HG02642 (cell line): ENCODE data around the gene SLC25A22.

ENCODE experiments used
- ATAC-seq: cut with Tn5 transposase; IDR thresholded peaks from one replicate; pipeline ENCODE4 v1.9.1; 2021; ENCODE audit warnings: mild to moderate bottlenecking; ENCODE audit not compliant: unreplicated experiment, poor library complexity

The SLC25A22 gene

DNA sequence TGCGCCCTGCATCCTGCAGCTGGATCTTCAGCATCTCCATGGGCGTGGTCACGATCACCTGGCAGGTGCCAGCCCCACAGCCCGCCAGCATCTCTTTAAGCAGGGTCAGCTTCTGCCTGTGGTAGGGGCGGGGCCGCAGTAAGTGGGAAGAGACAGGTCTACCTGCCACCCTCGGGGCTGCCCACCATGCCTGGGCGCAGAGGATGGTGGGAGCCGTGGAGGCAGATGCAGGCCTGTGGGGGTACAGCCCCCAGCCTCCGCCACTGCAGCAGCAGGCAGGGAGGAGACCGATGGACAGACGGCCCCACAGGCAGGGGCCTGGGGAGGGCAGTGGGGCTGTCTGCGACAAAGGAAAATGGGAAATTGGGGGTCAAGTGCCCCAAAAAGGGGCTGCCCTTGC, 5.2 kb downstream of the SLC25A22 start:
- no peak for ATAC-seq

DNA sequence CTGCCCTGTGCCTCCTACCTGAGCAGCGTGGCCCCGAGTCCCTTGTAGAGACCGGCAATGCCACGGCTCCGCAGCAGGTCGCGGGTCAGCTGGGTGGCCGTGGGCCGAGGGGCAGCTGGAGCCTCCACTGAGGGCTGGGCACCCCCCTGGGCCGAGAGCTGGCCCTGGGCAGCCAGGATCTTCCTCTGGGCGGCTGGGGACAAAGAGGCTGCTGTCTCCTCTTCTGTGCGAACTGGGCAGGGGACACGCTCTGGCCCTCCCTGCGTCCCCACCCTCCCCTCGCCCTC, 5.6 kb downstream of the SLC25A22 start:
- ATAC-seq = no peak

DNA sequence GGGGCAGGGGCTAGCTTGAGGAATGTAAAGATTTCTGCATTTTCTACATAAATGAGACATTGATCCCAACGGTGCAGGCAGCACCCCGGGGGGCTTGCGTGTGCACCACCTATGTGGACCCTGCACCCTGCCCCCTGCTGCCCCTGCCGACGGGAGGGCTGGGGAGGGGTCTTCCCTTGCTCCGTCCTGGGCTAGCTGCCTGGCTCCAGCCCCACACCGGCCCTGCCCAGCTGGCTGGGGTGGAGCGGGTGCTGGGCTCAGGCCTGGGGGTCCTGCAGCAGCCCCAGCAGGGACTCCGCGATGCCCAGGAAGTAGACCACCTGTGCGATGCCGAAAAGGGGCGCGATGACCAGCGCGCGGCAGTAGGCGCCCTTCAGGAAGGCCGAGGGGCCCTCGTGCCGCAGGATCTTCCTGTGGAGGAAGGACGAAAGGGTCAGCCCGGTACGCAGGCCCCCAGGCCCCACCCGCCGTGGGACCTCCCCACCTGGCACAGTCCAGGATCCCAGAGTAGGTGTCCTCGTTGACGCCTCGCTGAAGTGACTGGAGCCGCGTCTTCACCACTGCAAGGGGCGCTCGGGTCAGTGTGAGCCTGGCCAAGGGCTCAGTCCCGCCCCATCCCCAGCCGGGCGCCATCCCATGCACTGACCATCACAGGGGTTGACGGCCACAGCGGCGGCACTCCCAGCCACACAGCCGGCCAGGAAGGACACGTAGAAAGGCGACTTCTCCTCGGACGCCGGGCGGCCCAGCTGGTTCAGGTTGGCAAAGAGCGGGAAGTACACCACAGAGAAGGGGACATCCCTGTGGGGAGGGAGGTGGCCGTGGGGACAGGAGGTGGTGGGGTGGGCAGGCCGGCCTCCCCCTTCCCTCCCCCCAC, 6.2 kb downstream of the SLC25A22 start:
- ATAC-seq = no peak

DNA sequence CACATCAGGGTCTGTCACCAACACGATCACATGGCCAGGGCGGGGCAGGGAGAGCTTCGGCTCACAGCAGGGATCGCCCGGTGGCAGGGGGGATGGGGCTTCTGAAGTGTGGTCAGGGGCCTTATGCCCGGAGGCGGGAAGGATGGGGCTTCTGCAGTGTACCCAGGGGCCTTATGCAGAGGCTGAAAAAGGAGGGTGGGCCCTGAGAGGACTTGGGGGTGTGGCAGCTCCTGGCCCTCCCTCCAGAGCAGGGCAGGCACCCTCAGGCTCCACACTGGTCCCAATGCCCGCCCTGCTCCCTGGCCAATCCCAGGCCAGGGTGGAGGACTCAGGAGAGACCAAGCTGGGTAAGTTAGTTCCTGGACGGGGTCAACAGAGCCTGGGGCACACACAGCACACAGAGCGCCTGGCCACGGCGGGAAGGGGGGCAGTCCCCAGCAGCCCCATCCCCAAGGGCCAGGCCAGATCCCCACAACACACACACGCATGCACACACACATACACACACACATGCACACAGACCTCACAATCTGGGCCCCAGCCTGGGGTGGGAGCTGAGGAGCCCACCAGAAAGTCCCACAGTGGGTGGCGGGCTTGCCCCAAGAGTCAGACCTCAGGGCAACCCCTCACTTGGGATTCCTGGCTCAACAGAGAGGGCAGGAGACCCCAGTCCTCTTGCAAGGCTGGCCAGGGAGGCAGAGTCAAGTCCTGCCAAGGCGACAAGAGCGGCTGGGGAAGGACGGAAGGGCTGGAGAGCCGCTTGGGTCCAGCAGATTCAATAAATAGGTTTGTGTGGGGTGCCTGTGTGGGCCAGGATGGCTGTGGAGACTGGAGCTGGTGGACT, 7.1 kb downstream of the SLC25A22 start:
- ATAC-seq = no peak

DNA sequence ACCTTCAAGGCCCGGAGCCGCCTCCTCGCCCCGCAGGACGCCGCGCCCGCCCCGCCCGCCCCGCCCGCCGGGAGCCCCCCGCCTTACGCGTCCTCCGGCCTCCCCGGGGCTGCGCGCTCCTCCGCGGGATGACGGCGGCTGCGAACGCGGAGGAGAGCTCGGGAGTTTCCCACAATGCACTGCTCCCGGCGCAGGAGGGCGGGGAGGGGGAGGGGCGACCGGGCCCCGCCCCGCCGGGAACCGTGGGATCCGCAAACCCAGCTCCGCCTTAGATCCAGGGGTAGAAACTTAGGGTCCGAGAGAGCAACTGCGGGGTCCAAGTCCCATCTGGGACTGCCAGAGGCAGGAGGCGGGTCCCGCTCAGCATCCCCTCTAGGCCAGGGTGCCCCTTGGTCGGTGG, 8.1 kb downstream of the SLC25A22 start, which contains the start of gene CEND1:
Gene CEND1, minus strand, starts transcription at position 148 of the 400 bp plus-strand sequence. CDS start 1,514 bp downstream, outside the sequence.
- no peak for ATAC-seq

DNA sequence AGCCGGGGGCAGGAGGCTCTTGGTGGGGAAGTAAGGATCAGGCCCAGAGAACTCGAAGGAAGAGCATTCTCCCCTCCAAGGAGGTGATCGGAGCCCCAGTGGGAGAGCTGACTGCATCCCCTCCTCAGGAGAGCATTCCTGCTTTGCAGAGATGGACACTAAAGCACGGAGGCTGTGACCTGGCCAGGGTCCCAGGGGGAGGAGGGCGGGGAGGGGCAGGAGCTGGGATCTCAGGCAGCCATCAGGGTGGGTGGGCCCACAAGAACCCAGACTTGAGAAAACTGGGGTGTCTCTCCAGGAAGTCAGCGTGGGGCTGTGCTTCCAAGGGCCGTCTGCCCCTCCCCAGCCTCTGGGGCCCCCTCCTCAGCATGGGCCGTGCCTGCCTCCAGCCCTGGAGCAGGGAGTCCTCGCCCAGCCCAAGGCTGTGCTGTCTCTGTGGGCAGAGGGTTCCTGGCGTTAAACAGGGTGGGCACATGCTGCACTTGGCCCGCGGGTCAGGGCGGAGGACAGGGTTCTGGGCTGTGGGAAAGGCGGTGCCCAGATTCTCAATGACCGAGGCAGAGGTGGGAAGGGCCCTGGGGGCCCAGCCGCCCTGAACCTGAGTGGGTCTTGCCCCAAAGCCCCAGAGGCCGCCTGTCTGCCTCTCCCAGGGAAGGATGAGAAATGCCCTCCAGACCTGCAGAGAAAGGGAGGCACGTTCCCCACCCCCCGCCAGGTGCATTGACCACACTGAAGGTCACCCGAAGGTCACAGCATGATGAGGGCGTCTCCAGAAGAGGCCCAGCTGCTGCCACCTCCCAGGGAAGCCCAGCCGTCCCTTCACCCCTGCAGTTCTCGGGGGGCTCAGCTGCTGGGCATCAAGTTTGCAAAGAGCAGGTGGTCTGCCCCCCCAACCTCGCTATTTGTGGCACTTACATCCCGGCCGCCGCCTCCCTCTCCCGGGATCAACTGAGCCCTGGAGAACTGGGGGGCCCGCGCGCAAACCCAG, 8.8 kb downstream of the SLC25A22 start:
- no peak for ATAC-seq

DNA sequence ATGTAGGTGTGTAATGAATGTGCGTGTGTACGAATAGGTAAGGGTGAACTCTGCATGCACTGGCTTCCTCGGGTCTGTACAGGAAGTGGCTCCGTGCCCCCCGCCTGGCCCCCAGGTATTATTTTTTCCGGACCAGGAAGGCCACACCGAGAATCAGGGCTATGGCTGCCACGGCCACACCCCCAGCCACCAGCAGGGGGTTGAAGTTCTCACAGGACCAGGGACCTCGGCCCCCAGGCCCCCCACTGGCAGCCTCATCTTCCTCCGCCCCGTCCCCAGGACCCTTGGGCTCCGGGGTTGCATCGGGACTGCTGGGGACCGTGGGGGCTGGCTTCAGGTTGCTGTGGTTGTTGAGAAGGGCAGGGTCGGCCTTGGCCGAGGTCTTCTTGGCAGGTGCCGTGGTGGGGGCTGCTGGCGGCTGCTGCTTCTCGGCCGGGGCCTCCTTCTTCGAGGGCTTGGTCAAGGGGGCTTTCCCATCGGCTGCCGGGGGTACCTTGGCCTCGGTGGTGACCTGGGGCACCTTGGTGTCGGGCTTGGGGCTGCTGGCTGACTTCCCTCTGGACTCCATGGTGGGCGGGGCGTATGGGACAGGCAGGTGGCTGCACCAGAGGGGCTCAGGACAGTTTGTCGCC, 10.0 kb downstream of the SLC25A22 start:
- no peak for ATAC-seq

DNA sequence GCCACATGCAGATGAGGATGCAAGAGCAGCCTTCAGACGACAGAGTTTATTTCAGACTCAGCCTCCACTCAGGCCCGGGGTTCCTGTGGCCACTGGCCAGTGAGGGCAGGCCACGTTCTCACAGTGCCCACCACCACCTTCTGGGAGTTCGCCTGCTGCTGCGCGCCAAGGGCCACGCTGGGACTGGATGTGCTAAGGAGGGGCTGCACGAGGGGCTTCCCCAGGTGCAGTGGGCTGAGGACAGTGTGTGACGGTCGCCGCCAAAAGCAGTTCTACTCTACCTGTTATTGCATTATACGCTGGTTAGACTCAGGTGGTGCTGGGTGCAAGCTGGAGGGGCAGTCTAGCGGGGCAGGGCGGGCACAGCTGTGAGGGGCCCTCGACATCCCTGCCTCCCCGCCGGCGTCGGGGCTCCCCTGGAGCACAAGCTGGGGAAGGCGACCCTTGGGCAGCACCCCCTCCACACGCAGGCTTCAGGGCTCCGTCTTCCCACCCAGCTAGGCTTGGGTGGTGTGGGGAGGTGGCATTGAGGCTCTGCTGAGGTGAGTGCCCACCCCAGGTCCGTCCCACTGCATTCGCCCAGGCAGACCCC, 10.9 kb downstream of the SLC25A22 start:
- ATAC-seq = no peak

DNA sequence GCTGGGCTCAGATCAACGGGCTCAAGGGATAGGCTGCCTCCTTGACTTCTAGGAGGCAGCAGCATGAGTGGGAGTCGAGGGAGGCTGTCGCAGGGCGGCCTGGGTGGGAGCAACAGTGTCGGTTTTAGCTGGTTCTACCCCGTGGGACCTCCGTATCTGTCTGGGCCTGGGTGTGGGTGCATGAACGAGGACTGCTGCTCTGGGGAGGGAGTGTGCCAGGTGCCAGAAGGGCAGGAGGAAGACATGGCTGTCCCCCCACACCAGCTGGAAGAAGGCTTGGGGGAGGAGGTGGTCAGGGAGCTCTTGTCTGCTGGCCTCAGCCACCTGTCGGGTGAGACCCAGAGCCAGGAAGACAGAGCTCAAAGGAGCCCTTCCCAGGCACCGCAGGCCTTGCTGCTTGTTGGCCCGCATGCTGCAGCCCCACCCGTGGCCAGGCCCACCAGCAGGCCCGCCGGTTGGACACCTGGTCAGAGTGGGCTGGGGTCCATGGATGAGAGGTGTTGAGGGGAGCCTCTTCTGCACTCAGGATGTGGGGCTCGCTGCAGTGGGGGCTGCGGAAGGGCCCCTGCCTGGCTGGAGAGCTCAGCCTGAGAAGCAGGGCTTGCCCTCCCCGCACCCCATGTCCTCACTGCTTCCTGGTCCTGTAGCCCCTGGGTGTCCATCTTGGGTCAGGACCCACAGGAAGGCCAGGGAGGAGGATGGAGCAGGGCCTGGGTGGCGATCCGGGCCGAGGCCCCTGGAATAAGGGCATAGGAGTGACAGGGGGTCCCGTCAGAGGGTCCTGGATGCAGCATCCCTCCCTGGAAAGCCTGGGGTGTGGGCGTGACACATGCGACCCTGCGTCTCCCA, 11.6 kb downstream of the SLC25A22 start:
- no peak for ATAC-seq

DNA sequence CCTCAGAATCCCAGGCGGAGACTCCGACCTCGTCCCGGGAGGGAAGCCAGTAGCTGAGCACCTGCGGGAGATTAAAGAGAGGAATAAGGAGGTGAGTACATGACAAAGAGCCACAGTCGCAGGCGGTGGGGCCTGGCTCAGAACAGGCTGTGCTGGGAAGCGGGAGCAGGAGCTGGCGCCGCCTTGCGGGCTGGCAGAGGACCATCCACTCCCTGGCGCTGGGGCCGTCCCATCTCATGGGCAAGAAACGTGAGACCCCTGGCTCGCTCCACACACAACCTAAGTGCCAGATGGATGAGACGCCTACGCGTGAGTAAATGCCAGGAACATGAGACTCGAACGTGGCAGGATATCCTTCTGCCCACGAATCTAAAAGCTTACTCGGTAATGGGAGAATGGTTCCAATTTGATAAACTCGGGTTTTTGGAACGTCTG, 14.5 kb downstream of the SLC25A22 start:
- no peak for ATAC-seq

DNA sequence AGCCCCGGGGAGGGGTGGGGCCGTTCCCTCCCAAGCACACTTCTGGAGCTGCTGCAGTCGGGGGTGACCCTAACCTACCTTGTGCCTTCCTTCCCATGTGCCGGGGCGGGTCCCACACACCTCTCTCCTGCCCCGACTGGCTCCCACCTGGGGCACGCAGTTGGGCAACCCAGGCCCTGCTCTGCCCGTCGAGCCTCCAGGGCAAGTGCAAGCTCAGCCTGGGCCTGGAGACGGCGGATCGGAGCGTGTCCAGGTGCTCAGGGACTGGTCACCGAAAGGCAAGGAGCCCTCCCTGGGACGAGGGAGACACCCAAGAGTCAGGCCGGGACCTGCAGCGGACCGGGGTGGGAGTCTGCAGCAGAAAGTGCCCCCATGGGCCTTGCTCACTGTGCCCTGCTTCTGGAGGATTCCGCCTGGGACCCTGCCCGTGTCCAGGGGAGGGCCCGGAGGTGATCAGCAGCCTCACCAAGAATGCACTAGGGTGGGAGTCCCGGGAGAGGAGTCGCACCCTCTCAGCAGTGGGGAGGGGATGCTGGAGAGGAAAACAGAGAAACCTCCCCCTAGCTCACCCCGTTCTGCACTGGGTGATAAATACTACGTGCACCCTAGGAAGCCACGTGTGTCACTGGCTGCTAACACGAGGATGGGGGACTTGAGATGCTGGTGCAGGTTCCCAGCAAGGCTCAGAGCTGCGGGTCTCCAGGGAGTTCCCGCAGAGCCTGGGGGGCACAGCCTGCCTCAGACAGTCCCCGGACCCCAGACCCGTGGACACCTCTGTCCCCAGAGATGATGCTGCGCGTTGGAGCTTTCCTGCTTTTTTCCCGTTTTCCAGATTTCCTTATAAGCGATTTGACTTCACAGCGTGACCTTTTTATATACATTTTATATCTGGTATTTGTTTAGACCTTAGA, 15.6 kb downstream of the SLC25A22 start:
- ATAC-seq = no peak

DNA sequence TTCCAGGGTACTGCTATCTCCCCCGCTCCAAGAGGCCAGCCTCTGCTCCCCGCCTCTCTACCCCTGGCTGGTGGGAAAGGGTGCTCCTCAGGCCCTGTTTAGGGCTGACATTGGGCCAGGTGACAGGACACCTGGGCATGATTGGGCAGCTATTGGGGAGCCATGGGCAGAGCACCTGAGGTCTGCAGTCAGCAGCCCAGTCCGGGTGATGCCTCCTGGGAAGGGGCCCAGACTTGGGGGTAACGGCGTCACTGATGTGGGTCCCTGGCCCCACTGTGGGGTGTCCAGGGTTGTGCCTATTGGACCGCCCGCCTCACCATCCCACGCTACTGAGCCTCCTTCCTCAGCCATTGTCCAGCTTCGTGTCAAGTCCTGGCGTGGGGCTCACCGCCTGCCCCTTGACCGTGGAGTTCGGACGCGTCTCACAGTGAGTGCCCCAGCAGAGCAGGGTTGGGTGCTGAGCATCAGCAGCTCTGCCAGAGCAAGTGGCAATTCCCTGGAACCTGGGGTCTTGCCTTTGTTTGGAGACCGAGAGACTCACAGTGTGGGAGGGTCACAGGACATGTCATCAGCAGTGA, 18.0 kb downstream of the SLC25A22 start:
- no peak for ATAC-seq

DNA sequence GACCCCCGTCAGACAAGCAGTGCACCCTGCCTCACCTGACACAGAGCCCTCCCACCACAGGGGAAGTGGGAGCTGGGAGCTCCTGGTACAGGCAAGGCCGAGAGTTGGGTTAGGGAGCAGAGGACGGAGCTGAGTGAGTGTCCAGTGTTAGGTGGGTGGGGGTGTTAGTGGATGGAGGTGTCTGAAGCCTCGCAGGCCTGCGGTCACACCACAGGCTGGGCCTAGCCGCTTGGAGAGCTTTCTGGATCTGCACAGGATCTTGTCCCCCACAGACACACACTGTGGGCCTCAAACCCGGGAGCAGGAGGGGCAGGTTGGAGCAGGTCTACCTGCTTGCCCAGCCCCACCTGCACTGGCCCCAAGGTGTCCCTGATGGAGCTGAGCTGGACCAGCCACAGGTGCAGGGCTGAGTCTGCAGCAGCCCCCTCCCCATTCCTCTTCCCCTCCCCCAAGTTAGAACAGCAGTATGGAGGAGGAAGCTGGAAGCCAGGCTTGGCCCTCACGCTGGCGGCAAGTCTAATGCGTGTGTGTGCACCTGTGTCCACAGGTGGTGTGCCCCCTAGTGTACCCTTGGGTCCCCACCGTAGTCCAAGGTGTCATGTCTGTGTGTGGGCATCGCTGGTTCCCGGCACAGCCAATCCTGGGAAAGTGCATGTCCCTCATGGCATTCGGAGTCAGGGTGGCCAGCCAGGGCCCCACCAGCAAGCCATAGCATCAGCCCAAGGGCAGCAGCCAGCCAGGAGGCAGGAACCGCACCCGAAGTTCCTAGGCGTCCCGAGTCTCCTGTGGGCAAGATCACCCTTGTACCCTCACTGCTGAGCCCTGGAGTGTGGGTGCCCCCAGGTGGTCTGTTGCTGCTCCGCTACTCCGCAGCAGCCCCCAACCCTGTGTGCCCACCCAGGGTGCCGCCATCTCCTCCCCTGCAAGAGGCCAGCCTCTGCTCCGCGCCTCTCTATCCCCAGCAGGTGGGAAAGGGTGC, 18.8 kb downstream of the SLC25A22 start:
- no peak for ATAC-seq

DNA sequence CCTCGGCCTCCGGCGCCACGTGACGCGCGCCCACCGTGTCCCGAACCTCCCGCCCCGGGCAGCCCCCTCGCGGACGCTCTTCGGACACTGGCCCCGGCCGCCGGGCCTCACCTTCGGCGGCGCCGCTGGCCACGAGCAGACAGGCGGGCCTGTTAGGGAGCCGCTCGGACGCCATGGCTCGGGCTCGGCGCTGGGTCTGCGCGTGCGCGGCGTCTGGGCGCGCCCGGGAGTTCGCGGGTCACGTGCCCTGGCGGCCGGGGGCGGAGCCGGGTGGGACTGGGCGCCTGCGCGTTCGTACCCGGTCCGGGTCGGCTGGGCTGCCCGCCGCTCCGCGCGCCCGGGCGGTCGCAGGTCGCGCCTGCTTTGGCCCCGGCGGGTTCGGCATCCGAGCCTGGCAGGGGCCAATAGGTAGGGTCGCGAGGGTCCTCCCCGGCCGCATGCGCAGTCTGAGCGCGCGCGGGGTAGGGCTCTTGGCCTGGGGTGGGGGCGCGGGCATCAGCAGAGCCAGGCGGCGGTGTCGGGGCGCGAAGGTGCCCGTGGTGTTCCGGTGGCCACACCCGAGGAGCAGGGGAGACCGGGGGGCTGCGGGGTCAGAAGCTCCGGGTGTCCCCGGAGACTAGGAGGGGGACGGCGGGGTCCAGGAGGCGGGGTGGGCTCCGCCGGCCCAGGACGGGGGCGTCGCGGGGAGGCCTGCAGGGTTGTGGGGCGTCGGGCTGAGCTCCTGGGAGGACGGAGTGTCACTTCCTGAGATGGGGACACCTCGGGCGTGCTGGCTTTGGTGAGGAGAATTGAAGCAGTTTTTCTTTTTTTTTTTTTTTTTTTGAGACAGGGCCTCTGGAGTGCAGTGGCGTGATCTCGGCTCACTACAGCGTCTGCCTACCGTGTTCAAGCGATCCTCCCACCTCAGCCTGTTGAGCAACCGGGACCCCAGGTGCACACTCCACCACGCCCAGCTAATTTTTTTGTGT, 20.5 kb downstream of the SLC25A22 start, which contains the start of gene GATD1:
Gene GATD1, minus strand, starts transcription at position 200 of the 968 bp plus-strand sequence. Its CDS starts 25 bp downstream, at position 175.
- ATAC-seq = peak; percentile 79
